GM21723 (cell line): ENCODE measurements around the gene ASIC4.

Experiments
- ATAC-seq: cut with Tn5 transposase; IDR thresholded peaks from one replicate; pipeline ENCODE4 v1.9.1; 2021; ENCODE audit warnings: mild to moderate bottlenecking, moderate library complexity; ENCODE audit not compliant: unreplicated experiment

The ASIC4 gene

GRCh38 chr2:219512524-219513216 lies 1.6 kb upstream of the ASIC4 start:
- ATAC-seq, result no peak

- no peak for ATAC-seq
Observed at GRCh38 chr2:219513787-219514186, 495 bp upstream of the ASIC4 start.

GRCh38 chr2:219514836-219515235 lies 554 bp downstream of the ASIC4 start:
- no peak for ATAC-seq

- no peak for ATAC-seq
Observed at GRCh38 chr2:219515874-219516629, 1.8 kb downstream of the ASIC4 start.

- no peak for ATAC-seq
Observed at GRCh38 chr2:219516888-219517287, 2.6 kb downstream of the ASIC4 start.

- ATAC-seq, result no peak
Observed at GRCh38 chr2:219517954-219518778, 3.9 kb downstream of the ASIC4 start.

- no peak for ATAC-seq
Observed at GRCh38 chr2:219519526-219519916, 5.2 kb downstream of the ASIC4 start.

- ATAC-seq, result no peak
Observed at GRCh38 chr2:219520079-219520478, 5.8 kb downstream of the ASIC4 start.

GRCh38 chr2:219521066-219521880 lies 7.0 kb downstream of the ASIC4 start:
- ATAC-seq, result no peak

GRCh38 chr2:219522111-219523030 lies 8.1 kb downstream of the ASIC4 start:
- no peak for ATAC-seq

- ATAC-seq, result no peak
Observed at GRCh38 chr2:219523031-219523671, 8.9 kb downstream of the ASIC4 start.

- no peak for ATAC-seq
Observed at GRCh38 chr2:219524817-219525216, 10.5 kb downstream of the ASIC4 start.

GRCh38 chr2:219525533-219526232 lies 11.4 kb downstream of the ASIC4 start:
- ATAC-seq, result no peak

- no peak for ATAC-seq
Observed at GRCh38 chr2:219526320-219527075, 12.2 kb downstream of the ASIC4 start.

- no peak for ATAC-seq
Observed at GRCh38 chr2:219527076-219527394, 12.8 kb downstream of the ASIC4 start.

- no peak for ATAC-seq
Observed at GRCh38 chr2:219527472-219527871, 13.2 kb downstream of the ASIC4 start.

- peak; percentile 96 for ATAC-seq
Observed at GRCh38 chr2:219530048-219530963, 16.0 kb downstream of the ASIC4 start.
